Liver (tissue), 9 donors: Measurements from ENCODE around the gene RPL27A. TPM values are rescaled to one million over a fixed set of nuclear protein-coding genes. Genes with fewer than 3 reads are reported as not detected.

ENCODE experiments used
- DNase-seq: peaks from one replicate; pipeline ENCODE4 v3.0.0-alpha.2; 2017; ENCODE audit warnings: low spot score
- H3K27ac ChIP-seq, 2 donors: one replicate each; pipeline ENCODE4 v1.7.0; 2013; ENCODE audit warnings: inconsistent platforms in 2 of 2, low read length in 2 of 2, control low read depth in 1 of 2, low read depth in 1 of 2, mild to moderate bottlenecking in 1 of 2
- H3K27me3 ChIP-seq, 4 donors: one replicate each; pipeline versions ENCODE4 v1.6.1 to v1.7.0; 2013; ENCODE audit warnings: low read length in 3 of 4, inconsistent platforms in 1 of 4, mild to moderate bottlenecking in 1 of 4, moderate library complexity in 1 of 4; ENCODE audit not compliant: control insufficient read depth in 4 of 4, insufficient read depth in 4 of 4
- H3K36me3 ChIP-seq, 4 donors: one replicate each; pipeline versions ENCODE4 v1.6.1 to v1.7.0; 2013; ENCODE audit warnings: low read length in 3 of 4, mild to moderate bottlenecking in 3 of 4, low read depth in 1 of 4, moderate library complexity in 1 of 4; ENCODE audit not compliant: control insufficient read depth in 4 of 4, insufficient read depth in 3 of 4
- H3K4me1 ChIP-seq, 4 donors: one replicate each; pipeline versions ENCODE4 v1.6.1 to v1.7.0; 2013; ENCODE audit warnings: low read length in 3 of 4, mild to moderate bottlenecking in 3 of 4, moderate library complexity in 1 of 4; ENCODE audit not compliant: control insufficient read depth in 4 of 4, insufficient read depth in 4 of 4
- H3K4me3 ChIP-seq, 3 donors: one replicate each; pipeline versions ENCODE4 v1.6.1 to v1.7.0; 2013; ENCODE audit warnings: low read length in 3 of 3, control low read depth in 1 of 3, low read depth in 1 of 3, mild to moderate bottlenecking in 1 of 3
- H3K9ac ChIP-seq, 2 donors: one replicate each; pipeline ENCODE4 v1.7.0; 2013; ENCODE audit warnings: low read length in 2 of 2, mild to moderate bottlenecking in 2 of 2, moderate library complexity in 2 of 2, control low read depth in 1 of 2, low read depth in 1 of 2
- H3K9me3 ChIP-seq, 4 donors: one replicate each; pipeline versions ENCODE4 v1.6.1 to v1.7.0; 2013; ENCODE audit warnings: low read length in 3 of 4; ENCODE audit not compliant: control insufficient read depth in 4 of 4
- EGR1 ChIP-seq, 2 donors: IDR thresholded peaks; 2 replicates each; pipeline ENCODE4 v1.6.1; 2016 to 2018; ENCODE audit warnings: antibody characterized with exemption in 2 of 2, low read depth in 2 of 2
- FOXA1 ChIP-seq: IDR thresholded peaks from 2 replicates; pipeline ENCODE4 v1.6.1; 2016; ENCODE audit warnings: antibody characterized with exemption
- FOXA2 ChIP-seq: IDR thresholded peaks from 2 replicates; pipeline ENCODE4 v1.6.1; 2016; ENCODE audit warnings: antibody characterized with exemption
- GABPA ChIP-seq, 2 donors: IDR thresholded peaks in 1 of 2; conservative IDR thresholded peaks in 1 of 2; 2 replicates each; pipeline ENCODE4 v1.6.1; 2016; ENCODE audit warnings: antibody characterized with exemption in 2 of 2, mild to moderate bottlenecking in 1 of 2, moderate library complexity in 1 of 2
- JUND ChIP-seq, 2 donors: IDR thresholded peaks; 2 replicates each; pipeline ENCODE4 v1.6.1; 2016; ENCODE audit warnings: antibody characterized with exemption in 2 of 2
- NR2F2 ChIP-seq: IDR thresholded peaks from 2 replicates; pipeline ENCODE4 v1.6.1; 2016; ENCODE audit warnings: antibody characterized with exemption
- RXRA ChIP-seq, 2 donors: IDR thresholded peaks; 2 replicates each; pipeline ENCODE4 v1.6.1; 2017 to 2018; ENCODE audit warnings: antibody characterized with exemption in 2 of 2, mild to moderate bottlenecking in 1 of 2
- SP1 ChIP-seq: IDR thresholded peaks from 2 replicates; pipeline ENCODE4 v1.6.1; 2018; ENCODE audit warnings: antibody characterized with exemption, mild to moderate bottlenecking
- TAF1 ChIP-seq: conservative IDR thresholded peaks from 2 replicates; pipeline ENCODE4 v1.6.1; 2016; ENCODE audit warnings: antibody characterized with exemption, mild to moderate bottlenecking
- YY1 ChIP-seq: IDR thresholded peaks from 2 replicates; pipeline ENCODE4 v1.6.1; 2016; ENCODE audit warnings: antibody characterized with exemption, mild to moderate bottlenecking
- WGBS: extraction: QIAGEN DNeasy Blood & Tissue Kit; methylation state at CpG from one replicate; pipeline ENCODE4 v1.1.7; 2013; 5-methylcytosine and 5-hydroxymethylcytosine counted together
- polyA plus RNA-seq, 2 donors: library from polyadenylated mRNA; stranded (reverse) in 1 of 2; unstranded in 1 of 2; fragments of 200-250 nt in 1 of 2; fragments of >200 nt in 1 of 2; fragmentation: Nextera tagmentation in 1 of 2; extraction: Ambion mirVana in 1 of 2; gene quantifications; one replicate each; pipeline versions ENCODE4 v1.2.1 to v1.2.3, GENCODE V29; 2013 to 2015
- total RNA-seq, 2 donors: library from RNA; depleted of rRNA; stranded (reverse); fragments of >200 nt; gene quantifications; one replicate each; pipeline ENCODE4 v1.2.3, GENCODE V29; 2014
- TF ChIP-seq, protein P1 (sequence below): IDR thresholded peaks from 2 replicates; pipeline ENCODE4 v1.6.1; 2016; ENCODE audit warnings: antibody characterized with exemption
- TF ChIP-seq, protein P2 (sequence below): IDR thresholded peaks from 2 replicates; pipeline ENCODE4 v1.6.1; 2016; ENCODE audit warnings: antibody characterized with exemption
- TF ChIP-seq, protein P3 (sequence below): fragments of 150-350 bp; IDR thresholded peaks from 2 replicates; pipeline ENCODE4 v1.5.1; 2017; ENCODE audit warnings: improper control_type of control experiment, low read depth, low read length; ENCODE audit not compliant: missing input control
- TF ChIP-seq, protein P4 (sequence below): IDR thresholded peaks from 2 replicates; pipeline ENCODE4 v1.6.1; 2016; ENCODE audit warnings: antibody characterized with exemption
- donor health status: healthy.
- donor health status: healthy.
- donor health status: healthy.
- donor health status: healthy.
- donor health status: healthy.

RPL27A gene
- total and polyA plus RNA-seq, 4 donors = 178 to 928 (median 570) TPM

DNA sequence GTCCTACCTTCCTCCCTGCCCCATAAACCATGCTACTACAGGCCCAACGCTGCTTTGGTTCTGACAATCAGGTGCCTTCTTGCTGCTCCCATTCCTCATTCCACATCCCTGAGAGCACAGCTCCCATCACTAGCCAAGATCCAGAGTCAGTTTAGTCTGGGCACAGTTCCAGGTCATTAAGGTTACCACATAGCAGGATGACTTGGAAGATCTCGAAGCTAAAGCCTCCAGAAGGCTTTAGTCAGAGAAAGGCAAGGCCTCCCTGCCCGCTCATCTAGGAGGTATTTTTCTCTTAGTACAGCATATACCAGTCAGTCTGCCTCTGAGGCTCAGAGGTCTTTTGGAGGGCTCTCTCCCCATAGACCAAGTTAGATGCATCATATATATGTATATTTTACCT is 30.5 kb upstream of the RPL27A start:
- H3K4me1 ChIP-seq = no peaks in the 10 kb centered on the region
- no peaks in the 10 kb centered on the region for H3K27me3 ChIP-seq
- no peaks in the 10 kb centered on the region for H3K9me3 ChIP-seq
- DNase-seq = no peak
- TF ChIP-seq EGR1 (IDR thresholded peaks at IDR 0.05; ENCODE audit: low read depth in 2 of 2) = no peak
- no peak overlapping the region for H3K4me3 ChIP-seq
- 87% methylated on average over 3 of the region's 3 CpGs for WGBS
- H3K9ac ChIP-seq = no peak overlapping the region
- no peak overlapping the region for H3K27ac ChIP-seq
- peaks cover 0 to 28% (median 22%) of the 10 kb centered on the region in 4 donors for H3K36me3 ChIP-seq

DNA sequence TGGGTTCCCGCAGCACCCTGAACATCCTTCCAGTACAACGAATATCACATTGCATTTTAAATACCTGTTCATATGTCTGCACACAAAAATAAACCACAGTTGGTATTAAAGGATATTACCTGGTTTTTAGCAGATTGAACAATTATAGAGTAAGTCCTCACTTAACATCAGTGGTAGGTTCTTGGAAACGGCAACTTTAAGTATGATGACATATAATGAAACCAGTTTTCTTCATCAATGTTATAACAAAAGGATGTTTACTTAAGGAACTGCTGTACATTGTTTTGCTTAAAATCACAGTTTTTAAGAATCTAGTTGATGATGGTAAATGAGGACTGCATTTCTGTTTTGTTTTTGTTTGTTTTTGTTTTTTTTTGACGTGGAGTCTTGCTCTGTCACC is 28.1 kb upstream of the RPL27A start:
- TF ChIP-seq FOXA1 = no peak
- TF ChIP-seq, protein P1, sequence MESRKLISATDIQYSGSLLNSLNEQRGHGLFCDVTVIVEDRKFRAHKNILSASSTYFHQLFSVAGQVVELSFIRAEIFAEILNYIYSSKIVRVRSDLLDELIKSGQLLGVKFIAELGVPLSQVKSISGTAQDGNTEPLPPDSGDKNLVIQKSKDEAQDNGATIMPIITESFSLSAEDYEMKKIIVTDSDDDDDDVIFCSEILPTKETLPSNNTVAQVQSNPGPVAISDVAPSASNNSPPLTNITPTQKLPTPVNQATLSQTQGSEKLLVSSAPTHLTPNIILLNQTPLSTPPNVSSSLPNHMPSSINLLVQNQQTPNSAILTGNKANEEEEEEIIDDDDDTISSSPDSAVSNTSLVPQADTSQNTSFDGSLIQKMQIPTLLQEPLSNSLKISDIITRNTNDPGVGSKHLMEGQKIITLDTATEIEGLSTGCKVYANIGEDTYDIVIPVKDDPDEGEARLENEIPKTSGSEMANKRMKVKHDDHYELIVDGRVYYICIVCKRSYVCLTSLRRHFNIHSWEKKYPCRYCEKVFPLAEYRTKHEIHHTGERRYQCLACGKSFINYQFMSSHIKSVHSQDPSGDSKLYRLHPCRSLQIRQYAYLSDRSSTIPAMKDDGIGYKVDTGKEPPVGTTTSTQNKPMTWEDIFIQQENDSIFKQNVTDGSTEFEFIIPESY = no peak
- TF ChIP-seq FOXA2 = no peak
- TF ChIP-seq TAF1 = no peak
- TF ChIP-seq, protein P2, sequence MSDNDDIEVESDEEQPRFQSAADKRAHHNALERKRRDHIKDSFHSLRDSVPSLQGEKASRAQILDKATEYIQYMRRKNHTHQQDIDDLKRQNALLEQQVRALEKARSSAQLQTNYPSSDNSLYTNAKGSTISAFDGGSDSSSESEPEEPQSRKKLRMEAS = no peak
- TF ChIP-seq, protein P3, sequence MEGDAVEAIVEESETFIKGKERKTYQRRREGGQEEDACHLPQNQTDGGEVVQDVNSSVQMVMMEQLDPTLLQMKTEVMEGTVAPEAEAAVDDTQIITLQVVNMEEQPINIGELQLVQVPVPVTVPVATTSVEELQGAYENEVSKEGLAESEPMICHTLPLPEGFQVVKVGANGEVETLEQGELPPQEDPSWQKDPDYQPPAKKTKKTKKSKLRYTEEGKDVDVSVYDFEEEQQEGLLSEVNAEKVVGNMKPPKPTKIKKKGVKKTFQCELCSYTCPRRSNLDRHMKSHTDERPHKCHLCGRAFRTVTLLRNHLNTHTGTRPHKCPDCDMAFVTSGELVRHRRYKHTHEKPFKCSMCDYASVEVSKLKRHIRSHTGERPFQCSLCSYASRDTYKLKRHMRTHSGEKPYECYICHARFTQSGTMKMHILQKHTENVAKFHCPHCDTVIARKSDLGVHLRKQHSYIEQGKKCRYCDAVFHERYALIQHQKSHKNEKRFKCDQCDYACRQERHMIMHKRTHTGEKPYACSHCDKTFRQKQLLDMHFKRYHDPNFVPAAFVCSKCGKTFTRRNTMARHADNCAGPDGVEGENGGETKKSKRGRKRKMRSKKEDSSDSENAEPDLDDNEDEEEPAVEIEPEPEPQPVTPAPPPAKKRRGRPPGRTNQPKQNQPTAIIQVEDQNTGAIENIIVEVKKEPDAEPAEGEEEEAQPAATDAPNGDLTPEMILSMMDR = no peak
- TF ChIP-seq, protein P4, sequence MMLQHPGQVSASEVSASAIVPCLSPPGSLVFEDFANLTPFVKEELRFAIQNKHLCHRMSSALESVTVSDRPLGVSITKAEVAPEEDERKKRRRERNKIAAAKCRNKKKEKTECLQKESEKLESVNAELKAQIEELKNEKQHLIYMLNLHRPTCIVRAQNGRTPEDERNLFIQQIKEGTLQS = no peak
- TF ChIP-seq GABPA (IDR thresholded peaks at IDR 0.05 in 1 of 2, conservative IDR thresholded peaks at IDR 0.05 in 1 of 2) = no peak
- TF ChIP-seq JUND (IDR thresholded peaks at IDR 0.05) = no peak
- TF ChIP-seq SP1 = no peak
- TF ChIP-seq YY1 = no peak
- no peak for TF ChIP-seq NR2F2
- Histone ChIP-seq H3K9me3 (no peaks in the 10 kb centered on the region), H3K4me3 (no peak overlapping the region), H3K27ac (no peak overlapping the region), H3K9ac (no peak overlapping the region), H3K27me3 (no peaks in the 10 kb centered on the region), H3K4me1 (no peaks in the 10 kb centered on the region), H3K36me3 (peaks cover 0 to 11% (median 6%) of the 10 kb centered on the region in 4 donors)
- no peak for DNase-seq
- 83% methylated on average over 4 of the region's 4 CpGs for WGBS

DNA sequence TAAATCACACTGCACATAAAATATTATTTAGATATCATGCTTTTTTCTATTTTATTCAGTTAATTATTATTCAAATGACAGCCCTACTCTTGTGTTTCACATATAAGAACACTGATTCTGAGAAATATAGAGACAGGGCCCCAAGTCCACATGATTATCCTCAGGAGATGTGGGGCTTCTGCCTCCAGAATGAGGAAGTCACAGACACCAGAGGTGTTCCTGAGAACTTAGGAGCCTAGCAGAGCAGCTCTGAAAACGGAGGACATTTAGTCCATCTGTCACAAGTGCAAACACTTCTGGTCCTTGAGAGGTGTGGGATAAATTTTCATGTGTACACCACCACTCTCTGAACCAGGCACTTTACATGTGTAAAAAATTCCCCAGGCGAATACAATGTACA is 26.3 kb upstream of the RPL27A start:
- H3K4me3 ChIP-seq = no peak overlapping the region
- no peak overlapping the region for H3K9ac ChIP-seq
- H3K9me3 ChIP-seq = no peaks in the 10 kb centered on the region
- DNase-seq = no peak
- TF ChIP-seq RXRA (IDR thresholded peaks at IDR 0.05) (no peak), JUND (IDR thresholded peaks at IDR 0.05) (no peak), EGR1 (IDR thresholded peaks at IDR 0.05; ENCODE audit: low read depth in 2 of 2) (no peak)
- TF ChIP-seq, protein P3 = no peak
- TF ChIP-seq, protein P4 = no peak
- WGBS = 95% methylated on average over 2 of the region's 2 CpGs
- no peaks in the 10 kb centered on the region for H3K4me1 ChIP-seq
- no peak overlapping the region for H3K27ac ChIP-seq
- peaks cover 0 to 7% (median 2%) of the 10 kb centered on the region in 4 donors for H3K36me3 ChIP-seq
- no peaks in the 10 kb centered on the region for H3K27me3 ChIP-seq
